HL-60 (cell line): ENCODE results near the gene TSPEAR.
"Not testable (repeated sequence)": the region's sequence is repeated elsewhere in the genome, so short reads cannot be mapped to it uniquely, and the experiment has no call there.

ENCODE experiments used
- DNase-seq, 2 experiments: peaks; one replicate each; pipeline ENCODE4 v3.0.0-alpha.2; 2010 to 2020; ENCODE audit warnings: low read depth in 1 of 2, low spot score in 1 of 2
- H3K27ac ChIP-seq: fragments of 250-450 bp; sonication (Bioruptor Pico); replicated peaks from 2 replicates; pipeline ENCODE4 v1.5.1; 2020; ENCODE audit warnings: mild to moderate bottlenecking, moderate library complexity
- H3K27me3 ChIP-seq: fragments of 250-450 bp; sonication (Bioruptor Pico); 2 replicates; pipeline ENCODE4 v1.5.1; 2021; ENCODE audit warnings: mild to moderate bottlenecking, moderate library complexity; ENCODE audit not compliant: insufficient read depth, poor library complexity, severe bottlenecking
- H3K4me3 ChIP-seq: replicated peaks from 2 replicates; pipeline ENCODE4 v1.5.1; 2011; ENCODE audit warnings: mild to moderate bottlenecking, control low read depth, low read length; ENCODE audit not compliant: insufficient read depth
- CTCF ChIP-seq: IDR thresholded peaks from one replicate; pipeline ENCODE4 v1.5.1; 2011; ENCODE audit warnings: low read length, control low read depth, inconsistent platforms; ENCODE audit not compliant: insufficient read depth
- GABPA ChIP-seq: IDR thresholded peaks from 2 replicates; pipeline ENCODE4 v1.6.1; 2012; ENCODE audit warnings: low read depth
- POLR2AphosphoS5 ChIP-seq: IDR thresholded peaks from 2 replicates; pipeline ENCODE4 v1.6.1; 2012; ENCODE audit warnings: low read depth
- REST ChIP-seq: IDR thresholded peaks from 2 replicates; pipeline ENCODE4 v1.6.1; 2012; ENCODE audit warnings: low read depth; ENCODE audit not compliant: insufficient replicate concordance
- SPI1 ChIP-seq: IDR thresholded peaks from 2 replicates; pipeline ENCODE4 v1.6.1; 2012; ENCODE audit warnings: low read depth, mild to moderate bottlenecking, borderline replicate concordance

Gene TSPEAR

GRCh38 chr21:44694776-44695175, 16.6 kb downstream of the TSPEAR start:
- no peak overlapping the region for H3K27ac ChIP-seq
- no peak overlapping the region for H3K4me3 ChIP-seq
- peaks cover 20% of the 10 kb centered on the region for H3K27me3 ChIP-seq
- DNase-seq, result no peak
- TF ChIP-seq GABPA (no peak), POLR2AphosphoS5 (no peak), REST (no peak), SPI1 (no peak), CTCF (no peak)

GRCh38 chr21:44692798-44693512, 18.4 kb downstream of the TSPEAR start:
- no peak overlapping the region for H3K27ac ChIP-seq
- DNase-seq, result no peak
- no peak overlapping the region for H3K4me3 ChIP-seq
- TF ChIP-seq CTCF, result no peak
- no peak for TF ChIP-seq REST
- TF ChIP-seq SPI1, result no peak
- no peak for TF ChIP-seq GABPA
- TF ChIP-seq POLR2AphosphoS5, result no peak
- H3K27me3 ChIP-seq, result peaks cover 12% of the 10 kb centered on the region

- H3K4me3 ChIP-seq, result no peak overlapping the region
- peaks cover 9% of the 10 kb centered on the region for H3K27me3 ChIP-seq
- H3K27ac ChIP-seq, result no peak overlapping the region
- TF ChIP-seq CTCF, result no peak
- no peak for TF ChIP-seq POLR2AphosphoS5
- no peak for TF ChIP-seq GABPA
- TF ChIP-seq REST, result no peak
- TF ChIP-seq SPI1, result no peak
- no peak for DNase-seq
These were observed 19.7 kb downstream of the TSPEAR start for GRCh38 chr21:44691686-44692085.

- not testable (repeated sequence) for DNase-seq, H3K27me3 ChIP-seq
These were observed 21.6 kb downstream of the TSPEAR start for GRCh38 chr21:44689740-44690139.

More at GRCh38 chr21:44689740-44690139, 21.6 kb downstream of the TSPEAR start:
- not testable (repeated sequence) for H3K27ac ChIP-seq, H3K4me3 ChIP-seq
